RWPE2 (cell line): ENCODE data around the gene CDK5RAP2.
A peak's percentile ranks its signal among the peaks of the same experiment; 100 is the strongest.

Experiments used
- ATAC-seq: fragments of 200-7000 bp; cut with Tn5 transposase; 3 replicates; pipeline ENCODE4 v1.9.1; 2021; ENCODE audit warnings: low read depth
- DNase-seq: peaks from one replicate; pipeline ENCODE4 v3.0.0-alpha.2; 2020; ENCODE audit warnings: low spot score
- H3K27ac ChIP-seq: fragments of 450-650 bp; 2 replicates; pipeline ENCODE4 v1.5.1; 2017; ENCODE audit warnings: mild to moderate bottlenecking; ENCODE audit not compliant: poor library complexity, severe bottlenecking
- H3K27me3 ChIP-seq: fragments of 250-450 bp; sonication (Bioruptor Pico); 2 replicates; pipeline ENCODE4 v1.5.1; 2021; ENCODE audit warnings: mild to moderate bottlenecking, moderate library complexity; ENCODE audit not compliant: insufficient read depth, poor library complexity, severe bottlenecking
- H3K36me3 ChIP-seq: fragments of 250-450 bp; sonication (Bioruptor Pico); 2 replicates; pipeline ENCODE4 v1.5.1; 2020; ENCODE audit warnings: low read depth, mild to moderate bottlenecking, moderate library complexity
- H3K4me1 ChIP-seq: fragments of 250-450 bp; sonication (Bioruptor Pico); 2 replicates; pipeline ENCODE4 v1.5.1; 2021; ENCODE audit warnings: mild to moderate bottlenecking, moderate library complexity; ENCODE audit not compliant: insufficient read depth, poor library complexity, severe bottlenecking
- H3K4me3 ChIP-seq: fragments of 250-450 bp; sonication (Bioruptor Pico); 2 replicates; pipeline ENCODE4 v1.5.1; 2021; ENCODE audit warnings: mild to moderate bottlenecking, moderate library complexity; ENCODE audit not compliant: severe bottlenecking
- H3K9me3 ChIP-seq: fragments of 250-450 bp; sonication (Bioruptor Pico); 2 replicates; pipeline ENCODE4 v1.5.1; 2021; ENCODE audit warnings: mild to moderate bottlenecking, moderate library complexity; ENCODE audit not compliant: severe bottlenecking
- TF ChIP-seq, protein P1 (sequence below): fragments of 450-650 bp; IDR thresholded peaks from one replicate; pipeline ENCODE4 v1.5.1; 2017; ENCODE audit warnings: mild to moderate bottlenecking, moderate library complexity; ENCODE audit not compliant: poor library complexity, severe bottlenecking

CDK5RAP2 gene

DNA sequence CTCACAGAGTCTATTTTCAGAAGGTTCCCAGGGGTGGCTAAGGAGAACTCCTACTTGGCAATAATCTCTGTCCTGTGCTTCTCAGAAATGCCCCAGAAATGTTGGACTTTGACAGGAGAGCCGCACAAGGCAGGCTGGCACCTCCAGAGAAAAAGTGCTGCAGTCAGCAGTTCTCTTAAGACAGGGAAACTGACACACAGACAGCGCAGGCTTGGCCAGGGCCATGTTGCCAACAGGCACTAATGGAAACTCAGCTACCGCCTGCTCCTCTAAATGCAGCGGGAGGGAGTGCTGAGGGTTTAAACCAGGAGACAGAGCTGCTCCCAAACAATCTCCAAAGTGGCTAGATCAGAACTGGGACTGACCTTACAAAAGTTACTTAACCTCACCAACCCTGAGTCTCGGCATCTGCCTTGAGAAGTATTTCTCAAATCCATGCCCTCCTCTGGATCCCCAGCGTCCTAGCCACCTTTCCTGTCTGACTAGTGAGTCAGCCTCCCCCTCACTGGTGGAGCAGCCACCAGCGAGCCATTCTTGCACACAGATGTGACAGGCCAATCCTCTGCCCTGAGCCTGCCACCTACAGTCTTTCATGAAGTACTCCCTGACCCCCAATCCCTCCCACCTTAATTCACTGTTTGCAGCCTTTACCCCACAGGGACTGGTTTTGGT is 186.4 kb downstream of the CDK5RAP2 start:
- Histone ChIP-seq H3K36me3 (peaks cover 39% of the 10 kb centered on the region), H3K4me1 (peaks cover 14% of the 10 kb centered on the region), H3K27me3 (no peaks in the 10 kb centered on the region), H3K9me3 (no peaks in the 10 kb centered on the region), H3K27ac (peak overlapping the region; percentile 67), H3K4me3 (no peak overlapping the region)
- TF ChIP-seq, protein P1, sequence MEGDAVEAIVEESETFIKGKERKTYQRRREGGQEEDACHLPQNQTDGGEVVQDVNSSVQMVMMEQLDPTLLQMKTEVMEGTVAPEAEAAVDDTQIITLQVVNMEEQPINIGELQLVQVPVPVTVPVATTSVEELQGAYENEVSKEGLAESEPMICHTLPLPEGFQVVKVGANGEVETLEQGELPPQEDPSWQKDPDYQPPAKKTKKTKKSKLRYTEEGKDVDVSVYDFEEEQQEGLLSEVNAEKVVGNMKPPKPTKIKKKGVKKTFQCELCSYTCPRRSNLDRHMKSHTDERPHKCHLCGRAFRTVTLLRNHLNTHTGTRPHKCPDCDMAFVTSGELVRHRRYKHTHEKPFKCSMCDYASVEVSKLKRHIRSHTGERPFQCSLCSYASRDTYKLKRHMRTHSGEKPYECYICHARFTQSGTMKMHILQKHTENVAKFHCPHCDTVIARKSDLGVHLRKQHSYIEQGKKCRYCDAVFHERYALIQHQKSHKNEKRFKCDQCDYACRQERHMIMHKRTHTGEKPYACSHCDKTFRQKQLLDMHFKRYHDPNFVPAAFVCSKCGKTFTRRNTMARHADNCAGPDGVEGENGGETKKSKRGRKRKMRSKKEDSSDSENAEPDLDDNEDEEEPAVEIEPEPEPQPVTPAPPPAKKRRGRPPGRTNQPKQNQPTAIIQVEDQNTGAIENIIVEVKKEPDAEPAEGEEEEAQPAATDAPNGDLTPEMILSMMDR: no peak
- no peak for DNase-seq
- peak; percentile 34; the same call in 1 of the 3 replicates for ATAC-seq

DNA sequence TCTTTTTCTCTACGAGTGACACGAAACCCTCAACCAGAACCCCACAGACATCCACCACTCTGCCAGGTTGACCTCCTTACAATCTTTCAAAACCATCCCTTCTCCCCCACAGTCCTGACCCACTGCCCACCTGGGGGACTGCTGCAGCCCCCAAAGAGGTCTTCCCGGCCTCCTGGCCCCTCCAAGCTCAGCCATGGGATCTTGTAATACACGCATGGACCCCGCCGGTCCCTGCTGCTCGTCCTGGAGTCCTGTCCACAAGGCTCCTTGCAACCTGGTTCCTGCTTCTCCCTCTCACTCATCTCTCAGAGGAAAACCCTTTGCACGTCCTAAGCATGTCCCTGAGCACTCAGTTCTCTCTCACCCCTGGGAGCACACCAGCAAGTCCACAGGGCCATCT is 187.3 kb downstream of the CDK5RAP2 start:
- H3K27ac ChIP-seq: no peak overlapping the region
- ATAC-seq: no peak

GRCh38 chr9:120392245-120392644 is 187.7 kb downstream of the CDK5RAP2 start:
- H3K4me1 ChIP-seq: peaks cover 14% of the 10 kb centered on the region
- DNase-seq (no peak), ATAC-seq (no peak)
- H3K27me3 ChIP-seq: no peaks in the 10 kb centered on the region
- H3K4me3 ChIP-seq: no peak overlapping the region
- H3K36me3 ChIP-seq: peaks cover 32% of the 10 kb centered on the region
- H3K27ac ChIP-seq: no peak overlapping the region
- H3K9me3 ChIP-seq: no peaks in the 10 kb centered on the region
- TF ChIP-seq, protein P1: no peak

More for the DNA sequence above, 187.3 kb downstream of the CDK5RAP2 start:
- TF ChIP-seq, protein P1: no peak
- H3K36me3 ChIP-seq: peaks cover 32% of the 10 kb centered on the region
- H3K27me3 ChIP-seq: no peaks in the 10 kb centered on the region
- H3K4me1 ChIP-seq: peaks cover 14% of the 10 kb centered on the region
- no peak for DNase-seq
- no peaks in the 10 kb centered on the region for H3K9me3 ChIP-seq
- no peak overlapping the region for H3K4me3 ChIP-seq

GRCh38 chr9:120391691-120392090 is 188.3 kb downstream of the CDK5RAP2 start:
- ATAC-seq (no peak), DNase-seq (no peak)
- H3K4me3 ChIP-seq: no peak overlapping the region
- TF ChIP-seq, protein P1: no peak
- H3K27ac ChIP-seq: no peak overlapping the region
- no peaks in the 10 kb centered on the region for H3K27me3 ChIP-seq
- peaks cover 28% of the 10 kb centered on the region for H3K36me3 ChIP-seq
- H3K9me3 ChIP-seq: no peaks in the 10 kb centered on the region
- H3K4me1 ChIP-seq: peaks cover 14% of the 10 kb centered on the region

DNA sequence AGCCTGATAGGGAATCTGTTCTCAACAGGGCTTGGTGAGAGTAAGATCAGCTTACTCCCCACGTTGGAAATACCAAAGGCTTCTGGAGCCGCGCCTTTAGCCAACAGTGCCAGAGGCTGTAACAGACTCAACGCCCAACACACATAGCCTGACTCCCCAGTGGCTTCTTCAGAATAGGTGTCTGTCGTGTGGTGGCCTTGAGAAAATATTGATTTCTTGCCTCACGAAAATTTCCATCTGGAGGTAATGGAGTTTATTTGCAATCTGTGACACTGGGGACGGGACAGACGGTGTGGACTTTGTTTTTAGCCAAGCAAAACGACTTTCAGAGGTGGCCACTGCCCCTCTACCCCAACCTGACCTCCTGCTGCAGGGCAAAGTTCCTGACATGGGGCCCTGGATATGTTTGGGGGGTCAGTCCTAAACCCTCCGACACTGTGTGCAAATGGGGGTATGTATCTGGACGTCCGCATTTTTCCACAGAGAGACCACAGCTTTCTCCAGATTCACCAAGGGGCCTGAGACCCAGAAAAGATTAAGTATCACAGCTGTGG is 189.3 kb downstream of the CDK5RAP2 start:
- H3K27ac ChIP-seq: no peak overlapping the region
- no peak overlapping the region for H3K4me3 ChIP-seq
- DNase-seq (no peak), ATAC-seq (no peak)
- peaks cover 14% of the 10 kb centered on the region for H3K4me1 ChIP-seq
- no peaks in the 10 kb centered on the region for H3K27me3 ChIP-seq
- no peaks in the 10 kb centered on the region for H3K9me3 ChIP-seq
- TF ChIP-seq, protein P1: no peak
- peaks cover 28% of the 10 kb centered on the region for H3K36me3 ChIP-seq
